ENCODE results near the gene SERPIND1.
A peak's percentile ranks its signal among the peaks of the same experiment; 100 is the strongest.

SERPIND1 gene

GRCh38 chr22:20793748-20794649 lies 20.1 kb downstream of the SERPIND1 start:
- no peak for DNase-seq

- DNase-seq: no peak
Measured at GRCh38 chr22:20794650-20795413, 20.9 kb downstream of the SERPIND1 start.

GRCh38 chr22:20796731-20797130 lies 22.8 kb downstream of the SERPIND1 start:
- DNase-seq: no peak

- no peak for DNase-seq
Measured at GRCh38 chr22:20798218-20798617, 24.3 kb downstream of the SERPIND1 start.

- no peak for DNase-seq
Measured at GRCh38 chr22:20798974-20799373, 25.1 kb downstream of the SERPIND1 start.

GRCh38 chr22:20799449-20799848 lies 25.5 kb downstream of the SERPIND1 start:
- no peak for DNase-seq

- DNase-seq: no peak
Measured at GRCh38 chr22:20802452-20802851, 28.5 kb downstream of the SERPIND1 start.

- DNase-seq: no peak
Measured at GRCh38 chr22:20802922-20803553, 29.1 kb downstream of the SERPIND1 start.

GRCh38 chr22:20803696-20804324 lies 29.9 kb downstream of the SERPIND1 start:
- peak; percentile 33 for DNase-seq

- no peak for DNase-seq
Measured at GRCh38 chr22:20804650-20805049, 30.7 kb downstream of the SERPIND1 start.

- no peak for DNase-seq
Measured at GRCh38 chr22:20805972-20806471, 32.1 kb downstream of the SERPIND1 start.

GRCh38 chr22:20807315-20807752 lies 33.4 kb downstream of the SERPIND1 start:
- DNase-seq: no peak

- DNase-seq: no peak
Measured at GRCh38 chr22:20808844-20809243, 34.9 kb downstream of the SERPIND1 start.

GRCh38 chr22:20809538-20810185 lies 35.7 kb downstream of the SERPIND1 start:
- no peak for DNase-seq

- DNase-seq: no peak
Measured at GRCh38 chr22:20810645-20811044, 36.7 kb downstream of the SERPIND1 start.

GRCh38 chr22:20811171-20811570 lies 37.3 kb downstream of the SERPIND1 start:
- DNase-seq: no peak

- no peak for DNase-seq
Measured at GRCh38 chr22:20811971-20812660, 38.2 kb downstream of the SERPIND1 start.

GRCh38 chr22:20813056-20813455 lies 39.1 kb downstream of the SERPIND1 start:
- DNase-seq: no peak

- no peak for DNase-seq
Measured at GRCh38 chr22:20814221-20814808, 40.4 kb downstream of the SERPIND1 start.

- DNase-seq: no peak
Measured at GRCh38 chr22:20815477-20816050, 41.7 kb downstream of the SERPIND1 start.

GRCh38 chr22:20816559-20816958 lies 42.6 kb downstream of the SERPIND1 start:
- no peak for DNase-seq
